Mesenchymal stem cell (in vitro differentiated cells and primary cell): Measurements from ENCODE around the gene SLC38A1.

Source experiments
- DNase-seq: peaks from one replicate; pipeline ENCODE4 v3.0.0-alpha.2; 2013
- H2AFZ ChIP-seq: one replicate; pipeline ENCODE4 v1.6.1; 2013; ENCODE audit warnings: low read depth, mild to moderate bottlenecking, control low read depth, inconsistent platforms, low read length, moderate library complexity
- H2AK5ac ChIP-seq: 2 replicates; pipeline ENCODE4 v1.6.1; 2013; ENCODE audit warnings: low read length, moderate library complexity, mild to moderate bottlenecking, inconsistent platforms; ENCODE audit not compliant: severe bottlenecking
- H2BK120ac ChIP-seq: one replicate; pipeline ENCODE4 v1.6.1; 2013; ENCODE audit warnings: low read depth, mild to moderate bottlenecking, inconsistent platforms, low read length, moderate library complexity
- H2BK12ac ChIP-seq, 2 experiments: one replicate each; pipeline ENCODE4 v1.6.1; 2013; ENCODE audit warnings: inconsistent platforms in 2 of 2, low read length in 2 of 2, mild to moderate bottlenecking in 2 of 2, moderate library complexity in 2 of 2, control low read depth in 1 of 2
- H2BK15ac ChIP-seq: one replicate; pipeline ENCODE4 v1.6.1; 2013; ENCODE audit warnings: mild to moderate bottlenecking, low read depth, inconsistent platforms; ENCODE audit not compliant: poor library complexity, severe bottlenecking
- H2BK5ac ChIP-seq: 2 replicates; pipeline ENCODE4 v1.6.1; 2013; ENCODE audit warnings: low read depth, mild to moderate bottlenecking, low read length, control low read depth, inconsistent platforms; ENCODE audit not compliant: poor library complexity, severe bottlenecking
- H3K14ac ChIP-seq, 2 experiments: one replicate each; pipeline ENCODE4 v1.6.1; 2013; ENCODE audit warnings: inconsistent platforms in 2 of 2, low read length in 2 of 2, control low read depth in 1 of 2, mild to moderate bottlenecking in 1 of 2, moderate library complexity in 1 of 2
- H3K18ac ChIP-seq, 2 experiments: one replicate each; pipeline ENCODE4 v1.6.1; 2013; ENCODE audit warnings: inconsistent platforms in 2 of 2, low read length in 2 of 2, control low read depth in 1 of 2, low read depth in 1 of 2, mild to moderate bottlenecking in 1 of 2
- H3K23ac ChIP-seq, 2 experiments: one replicate each; pipeline ENCODE4 v1.6.1; 2013; ENCODE audit warnings: inconsistent platforms in 2 of 2, low read length in 2 of 2, mild to moderate bottlenecking in 2 of 2, moderate library complexity in 2 of 2, control low read depth in 1 of 2
- H3K27ac ChIP-seq: 2 replicates; pipeline ENCODE4 v1.5.1; 2013; ENCODE audit warnings: mild to moderate bottlenecking, moderate library complexity, low read length, control low read depth, inconsistent platforms; ENCODE audit not compliant: poor library complexity, severe bottlenecking
- H3K27me3 ChIP-seq, 2 experiments: 2 replicates each; pipeline versions ENCODE4 v1.6.1 to v1.7.0; 2013; ENCODE audit warnings: low read length in 2 of 2, mild to moderate bottlenecking in 2 of 2, moderate library complexity in 2 of 2, control low read depth in 1 of 2, inconsistent platforms in 1 of 2; ENCODE audit not compliant: control insufficient read depth in 1 of 2, insufficient read depth in 1 of 2
- H3K36me3 ChIP-seq, 2 experiments: 2 replicates each; pipeline versions ENCODE4 v1.6.1 to v1.7.0; 2013; ENCODE audit warnings: low read length in 2 of 2, control low read depth in 1 of 2, inconsistent platforms in 1 of 2, low read depth in 1 of 2, mild to moderate bottlenecking in 1 of 2; ENCODE audit not compliant: insufficient read depth in 2 of 2, control insufficient read depth in 1 of 2
- H3K4ac ChIP-seq, 2 experiments: one replicate each; pipeline ENCODE4 v1.6.1; 2013; ENCODE audit warnings: inconsistent platforms in 2 of 2, low read length in 2 of 2, mild to moderate bottlenecking in 2 of 2, moderate library complexity in 2 of 2, control low read depth in 1 of 2, low read depth in 1 of 2
- H3K4me1 ChIP-seq: 2 replicates; pipeline ENCODE4 v1.6.1; 2013; ENCODE audit warnings: low read depth, low read length, control low read depth; ENCODE audit not compliant: control insufficient read depth, insufficient read depth
- H3K4me2 ChIP-seq: 2 replicates; pipeline ENCODE4 v1.6.1; 2013; ENCODE audit warnings: low read length, mild to moderate bottlenecking, inconsistent platforms; ENCODE audit not compliant: poor library complexity, severe bottlenecking
- H3K4me3 ChIP-seq, 2 experiments: 2 replicates each; pipeline versions ENCODE4 v1.5.1 to v1.7.0; 2013; ENCODE audit warnings: low read length in 2 of 2, mild to moderate bottlenecking in 2 of 2, control low read depth in 1 of 2, low read depth in 1 of 2; ENCODE audit not compliant: insufficient read depth in 1 of 2
- H3K79me1 ChIP-seq: replicated peaks from 2 replicates; pipeline ENCODE4 v1.6.1; 2013; ENCODE audit warnings: mild to moderate bottlenecking, control low read depth, low read length, inconsistent platforms; ENCODE audit not compliant: poor library complexity, severe bottlenecking
- H3K9ac ChIP-seq: 2 replicates; pipeline ENCODE4 v1.7.0; 2013; ENCODE audit warnings: mild to moderate bottlenecking, low read length, moderate library complexity
- H3K9me3 ChIP-seq: 2 replicates; pipeline ENCODE4 v1.7.0; 2013; ENCODE audit warnings: mild to moderate bottlenecking, low read length; ENCODE audit not compliant: control insufficient read depth
- H4K8ac ChIP-seq: one replicate; pipeline ENCODE4 v1.6.1; 2013; ENCODE audit warnings: inconsistent platforms, mild to moderate bottlenecking, low read length, moderate library complexity
- H4K91ac ChIP-seq: one replicate; pipeline ENCODE4 v1.6.1; 2013; ENCODE audit warnings: mild to moderate bottlenecking, low read length, inconsistent platforms
- WGBS: methylation state at CpG from one replicate; pipeline ENCODE4 v1.1.7; 2013; ENCODE audit warnings: mixed read lengths; 5-methylcytosine and 5-hydroxymethylcytosine counted together

Gene SLC38A1

DNA sequence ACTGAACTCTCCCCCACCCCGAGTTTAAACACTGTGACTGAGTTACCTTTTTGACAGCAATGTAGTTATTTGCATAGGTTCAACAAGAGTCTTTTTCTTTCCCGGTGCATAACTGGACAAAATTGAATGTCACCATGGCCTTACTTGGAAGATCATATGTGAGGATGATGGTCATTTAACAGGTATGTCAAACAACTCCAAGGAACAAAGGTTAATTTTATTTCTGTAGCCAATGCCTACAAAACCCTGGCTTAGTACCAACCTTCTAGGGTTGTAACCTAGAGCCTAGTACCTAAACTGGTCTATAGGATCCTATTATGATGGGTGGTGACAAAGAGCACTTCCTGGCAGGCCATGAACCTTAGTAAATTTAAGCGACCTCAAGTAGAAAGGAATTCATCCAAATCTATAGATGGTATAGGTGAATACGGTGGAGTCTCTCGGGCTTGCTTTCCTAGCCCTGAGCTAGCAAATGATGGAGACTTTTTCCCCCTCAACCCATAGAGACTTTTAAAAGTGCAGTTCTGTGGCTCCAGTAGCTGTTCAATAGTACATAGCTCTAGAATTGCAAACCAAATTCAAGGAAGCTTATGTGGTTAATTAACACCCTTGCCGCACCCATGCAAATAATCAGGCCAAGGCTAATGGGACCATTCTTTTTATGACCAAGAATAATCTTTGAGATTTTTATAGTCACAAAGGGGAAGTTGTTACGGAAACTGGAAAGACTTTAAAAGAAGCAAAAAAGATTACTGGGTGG, 89.0 kb downstream of the SLC38A1 start:
- H3K9me3 ChIP-seq = no peaks in the 10 kb centered on the region
- DNase-seq = no peak
- no peak overlapping the region for H3K9ac ChIP-seq
- H3K4ac ChIP-seq = no peak overlapping the region
- H3K79me1 ChIP-seq = no peaks in the 10 kb centered on the region
- H2BK12ac ChIP-seq = no peak overlapping the region
- no peak overlapping the region for H3K14ac ChIP-seq
- no peak overlapping the region for H4K8ac ChIP-seq
- H3K4me2 ChIP-seq = no peak overlapping the region
- 97% methylated on average over 7 of the region's 7 CpGs for WGBS
- no peak overlapping the region for H2BK5ac ChIP-seq
- H3K27me3 ChIP-seq = peaks cover 0 to 3% of the 10 kb centered on the region in 2 experiments
- no peak overlapping the region for H2BK15ac ChIP-seq
- no peak overlapping the region for H3K18ac ChIP-seq
- H3K27ac ChIP-seq = no peak overlapping the region
- H4K91ac ChIP-seq = no peak overlapping the region
- H2AK5ac ChIP-seq = no peak overlapping the region
- H3K4me1 ChIP-seq = peaks cover 1% of the 10 kb centered on the region
- no peak overlapping the region for H2AFZ ChIP-seq
- peaks cover 0 to 3% of the 10 kb centered on the region in 2 experiments for H3K36me3 ChIP-seq
- H3K23ac ChIP-seq = no peak overlapping the region
- no peak overlapping the region for H3K4me3 ChIP-seq
- no peak overlapping the region for H2BK120ac ChIP-seq

DNA sequence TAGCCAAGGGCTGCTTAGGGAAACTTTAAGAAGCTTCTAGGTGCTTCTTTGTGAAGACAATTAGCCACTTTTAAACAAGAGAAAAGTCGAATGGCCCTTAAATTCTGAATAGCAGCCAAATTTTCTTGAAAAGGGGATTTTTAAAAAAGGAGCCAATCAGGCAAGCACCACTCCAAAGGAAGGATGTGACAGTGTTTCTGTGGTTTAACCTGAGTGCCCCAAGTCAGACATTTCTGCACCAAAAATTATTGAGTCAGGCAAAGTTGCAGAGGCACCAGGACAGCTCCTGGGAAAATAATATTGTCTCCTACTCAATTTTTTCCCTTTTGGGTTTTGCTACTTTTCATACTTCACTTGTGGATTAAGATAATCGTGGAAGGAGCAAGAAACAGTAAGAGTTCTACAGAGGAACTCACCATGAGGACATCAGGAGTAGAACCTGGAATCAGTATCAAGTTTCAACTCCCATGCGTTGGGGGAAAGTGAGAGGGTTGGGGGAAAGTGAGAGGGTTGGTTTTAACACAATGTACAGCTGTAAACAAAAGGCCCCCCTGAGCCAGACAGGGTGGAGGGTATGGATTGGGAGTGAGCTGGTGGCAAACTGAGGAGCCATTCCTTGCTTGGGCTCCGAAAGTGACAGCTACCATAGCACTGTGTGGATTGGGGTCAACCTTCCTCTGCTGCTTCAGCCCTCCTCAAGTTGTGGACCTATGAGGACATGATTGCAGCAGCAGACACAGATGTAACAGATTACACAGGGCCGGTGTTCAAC, 90.8 kb downstream of the SLC38A1 start:
- Histone ChIP-seq H2BK12ac (no peak overlapping the region), H3K4me3 (no peak overlapping the region), H3K79me1 (no peaks in the 10 kb centered on the region), H2AFZ (no peak overlapping the region), H2BK5ac (no peak overlapping the region), H3K18ac (no peak overlapping the region), H3K14ac (no peak overlapping the region), H3K4me2 (no peak overlapping the region), H4K91ac (peak overlapping the region; percentile 25), H3K4ac (no peak overlapping the region), H3K27me3 (no peaks in the 10 kb centered on the region), H2BK120ac (no peak overlapping the region), H3K4me1 (peaks cover 2% of the 10 kb centered on the region), H3K23ac (peak overlapping the region in 1 of 2 experiments; percentile 9), H3K9me3 (no peaks in the 10 kb centered on the region), H3K9ac (no peak overlapping the region), H4K8ac (no peak overlapping the region), H3K36me3 (peaks cover 0 to 3% of the 10 kb centered on the region in 2 experiments), H2BK15ac (no peak overlapping the region), H3K27ac (no peak overlapping the region), H2AK5ac (no peak overlapping the region)
- DNase-seq = no peak
- 74% methylated on average over 5 of the region's 5 CpGs for WGBS

DNA sequence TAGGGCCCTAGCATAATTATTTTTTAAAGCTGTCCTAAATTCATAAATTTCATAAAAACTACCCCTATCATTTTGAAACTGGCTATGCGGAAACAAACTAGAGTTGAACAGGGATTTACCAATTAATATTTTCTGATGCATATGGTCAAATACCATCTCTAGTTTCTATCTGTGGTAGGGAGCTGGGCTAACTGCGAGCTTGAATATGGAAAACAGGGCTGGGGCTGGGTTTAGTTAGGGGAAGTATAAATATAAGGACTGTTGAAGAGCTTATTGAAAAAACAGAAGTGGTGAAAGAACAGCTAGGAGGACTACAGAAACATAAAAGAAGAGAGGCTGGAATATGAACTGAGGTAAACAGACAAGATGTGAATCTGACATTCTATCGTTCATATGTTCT, 91.8 kb downstream of the SLC38A1 start:
- Histone ChIP-seq H4K8ac (no peak overlapping the region), H3K9ac (no peak overlapping the region), H3K4ac (no peak overlapping the region), H3K4me3 (no peak overlapping the region), H3K14ac (no peak overlapping the region), H3K79me1 (no peaks in the 10 kb centered on the region), H3K27me3 (no peaks in the 10 kb centered on the region), H2BK15ac (no peak overlapping the region), H2BK12ac (no peak overlapping the region), H3K18ac (no peak overlapping the region), H2AFZ (no peak overlapping the region), H3K36me3 (no peaks in the 10 kb centered on the region), H4K91ac (no peak overlapping the region), H3K23ac (no peak overlapping the region), H2BK120ac (no peak overlapping the region), H2AK5ac (no peak overlapping the region), H3K27ac (no peak overlapping the region), H2BK5ac (no peak overlapping the region), H3K4me2 (no peak overlapping the region), H3K4me1 (peaks cover 2% of the 10 kb centered on the region), H3K9me3 (no peaks in the 10 kb centered on the region)
- no peak for DNase-seq
- WGBS = 97% methylated on average over 2 of the region's 3 CpGs

GRCh38 chr12:46174919-46175318, 93.9 kb downstream of the SLC38A1 start:
- H3K4me2 ChIP-seq = no peak overlapping the region
- DNase-seq = no peak
- 79% methylated on average over 8 of the region's 8 CpGs for WGBS
- H2BK12ac ChIP-seq = no peak overlapping the region
- peak overlapping the region; percentile 51 for H2AFZ ChIP-seq
- peaks cover 2% of the 10 kb centered on the region for H3K4me1 ChIP-seq
- H3K14ac ChIP-seq = peak overlapping the region in 1 of 2 experiments; percentile 91
- peak overlapping the region in 1 of 2 experiments; percentile 89 for H3K23ac ChIP-seq
- no peak overlapping the region for H3K18ac ChIP-seq
- H3K9ac ChIP-seq = no peak overlapping the region
- H2BK15ac ChIP-seq = no peak overlapping the region
- no peaks in the 10 kb centered on the region for H3K9me3 ChIP-seq
- no peaks in the 10 kb centered on the region for H3K27me3 ChIP-seq
- H2BK5ac ChIP-seq = peak overlapping the region; percentile 38
- no peak overlapping the region for H3K4me3 ChIP-seq
- no peaks in the 10 kb centered on the region for H3K79me1 ChIP-seq
- H4K8ac ChIP-seq = no peak overlapping the region
- H4K91ac ChIP-seq = no peak overlapping the region
- H3K36me3 ChIP-seq = no peaks in the 10 kb centered on the region
- no peak overlapping the region for H2AK5ac ChIP-seq
- H3K27ac ChIP-seq = no peak overlapping the region
- H2BK120ac ChIP-seq = no peak overlapping the region
- H3K4ac ChIP-seq = no peak overlapping the region
